Measurements from ENCODE around the gene SARS2.

Gene SARS2

DNA sequence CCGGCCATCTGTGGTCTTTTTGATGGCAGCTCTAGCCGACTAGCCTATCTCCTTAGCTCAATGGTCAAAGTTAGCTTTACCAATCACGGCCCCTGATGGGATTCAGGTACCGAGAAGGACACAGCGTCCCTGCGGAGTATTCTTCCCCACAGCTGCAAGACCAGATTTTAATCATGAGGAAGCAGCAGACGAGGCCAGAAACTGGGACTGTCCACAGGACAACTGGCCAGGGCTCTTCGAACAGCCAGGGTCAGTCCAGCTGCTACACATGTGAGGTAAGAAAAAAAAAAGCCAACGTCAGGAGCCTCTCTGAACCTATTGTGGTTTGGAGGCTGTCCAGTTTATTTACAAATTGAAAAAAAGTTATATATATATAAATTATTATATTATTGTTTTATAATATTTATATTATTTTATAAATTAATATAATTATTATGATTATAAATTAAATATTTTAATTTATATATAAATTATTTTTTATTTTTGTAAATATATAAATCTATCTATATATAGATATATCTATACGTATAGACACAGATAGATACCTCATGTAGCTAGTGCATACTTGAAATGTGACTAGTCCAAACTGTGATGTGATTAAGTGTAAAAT is 63.3 kb downstream of the SARS2 start:
- H3K4me3 ChIP-seq (ENCODE audit: control insufficient read depth, low read depth, low read length): no peak overlapping the region
- TF ChIP-seq, protein P1, sequence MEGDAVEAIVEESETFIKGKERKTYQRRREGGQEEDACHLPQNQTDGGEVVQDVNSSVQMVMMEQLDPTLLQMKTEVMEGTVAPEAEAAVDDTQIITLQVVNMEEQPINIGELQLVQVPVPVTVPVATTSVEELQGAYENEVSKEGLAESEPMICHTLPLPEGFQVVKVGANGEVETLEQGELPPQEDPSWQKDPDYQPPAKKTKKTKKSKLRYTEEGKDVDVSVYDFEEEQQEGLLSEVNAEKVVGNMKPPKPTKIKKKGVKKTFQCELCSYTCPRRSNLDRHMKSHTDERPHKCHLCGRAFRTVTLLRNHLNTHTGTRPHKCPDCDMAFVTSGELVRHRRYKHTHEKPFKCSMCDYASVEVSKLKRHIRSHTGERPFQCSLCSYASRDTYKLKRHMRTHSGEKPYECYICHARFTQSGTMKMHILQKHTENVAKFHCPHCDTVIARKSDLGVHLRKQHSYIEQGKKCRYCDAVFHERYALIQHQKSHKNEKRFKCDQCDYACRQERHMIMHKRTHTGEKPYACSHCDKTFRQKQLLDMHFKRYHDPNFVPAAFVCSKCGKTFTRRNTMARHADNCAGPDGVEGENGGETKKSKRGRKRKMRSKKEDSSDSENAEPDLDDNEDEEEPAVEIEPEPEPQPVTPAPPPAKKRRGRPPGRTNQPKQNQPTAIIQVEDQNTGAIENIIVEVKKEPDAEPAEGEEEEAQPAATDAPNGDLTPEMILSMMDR (IDR thresholded peaks at IDR 0.05; ENCODE audit: control insufficient read depth, insufficient read depth, low read depth, low read length, missing control alignments): no peak
- no peak for DNase-seq (ENCODE audit: low read depth)
